ENCODE measurements around the gene ACO1. TPM values are rescaled to one million over a fixed set of nuclear protein-coding genes. Genes with fewer than 3 reads are reported as not detected.

ACO1 gene
- total RNA-seq, 5 donors from 2014 or later (not counting 1 experiment from before 2014, with no cell fraction given) = 5.2 to 8.5 (median 8.0) TPM

DNA sequence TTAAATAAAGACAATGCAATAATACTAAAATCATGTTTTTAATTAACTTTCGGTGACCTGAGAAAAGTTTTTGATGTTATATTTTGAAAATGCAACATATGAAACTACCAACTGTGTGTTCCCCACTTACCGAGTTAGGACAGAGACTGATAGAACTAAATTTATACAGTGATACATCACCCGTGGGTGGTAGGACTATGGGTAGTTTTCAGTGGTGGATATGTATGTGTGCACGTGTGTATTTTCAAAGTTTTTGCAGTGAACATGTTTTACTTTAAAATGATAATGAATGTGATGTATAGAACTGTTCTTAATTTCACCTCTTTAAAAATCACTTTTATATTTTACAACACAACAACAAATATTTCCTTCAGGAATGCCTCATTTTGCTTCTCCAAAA lies 25.0 kb upstream of the ACO1 start:
- Histone ChIP-seq H3K27ac (ENCODE audit: low read length) (no peak overlapping the region), H3K4me1 (ENCODE audit: control insufficient read depth in 1 of 2, extremely low read depth in 1 of 2, insufficient read depth in 2 of 2, low read length in 2 of 2) (no peaks in the 10 kb centered on the region), H3K4me3 (ENCODE audit: control insufficient read depth in 1 of 2, extremely low read depth in 1 of 2, low read length in 1 of 2) (no peak overlapping the region), H3K27me3 (replicated peaks in 1 of 2; ENCODE audit: control insufficient read depth in 2 of 2, extremely low read depth in 1 of 2, insufficient read depth in 2 of 2, low read length in 1 of 2) (peaks cover 0 to 4% of the 10 kb centered on the region in 2 experiments), H3K36me3 (ENCODE audit: control insufficient read depth in 2 of 2, extremely low read depth in 1 of 2, insufficient read depth in 1 of 2, low read length in 1 of 2) (no peaks in the 10 kb centered on the region), H3K9me3 (no peaks in the 10 kb centered on the region)
- H3K9me3 Mint-ChIP-seq = no peaks in the 10 kb centered on the region
- DNase-seq (no peak), ATAC-seq (replicated peaks in 1 of 4) (no peak)
- ChIA-PET CTCF (no interaction called here), POLR2A (interaction anchor here in 1 of 2 donors (0.5 kb wide), 1 partner anchor 263 kb away, joined by 6 read pairs; no protein-coding TSS in a partner anchor)
- H3K36me3 Mint-ChIP-seq = no peaks in the 10 kb centered on the region
- no peak overlapping the region for H3K4me3 Mint-ChIP-seq
- WGBS (ENCODE audit: insufficient coverage) = no CpG with 5 or more reads among the region's 4 CpGs
- no peak overlapping the region for H3K27ac Mint-ChIP-seq
- H3K27me3 Mint-ChIP-seq = peaks cover 14 to 19% of the 10 kb centered on the region in 2 donors
- H3K4me1 Mint-ChIP-seq = no peaks in the 10 kb centered on the region

DNA sequence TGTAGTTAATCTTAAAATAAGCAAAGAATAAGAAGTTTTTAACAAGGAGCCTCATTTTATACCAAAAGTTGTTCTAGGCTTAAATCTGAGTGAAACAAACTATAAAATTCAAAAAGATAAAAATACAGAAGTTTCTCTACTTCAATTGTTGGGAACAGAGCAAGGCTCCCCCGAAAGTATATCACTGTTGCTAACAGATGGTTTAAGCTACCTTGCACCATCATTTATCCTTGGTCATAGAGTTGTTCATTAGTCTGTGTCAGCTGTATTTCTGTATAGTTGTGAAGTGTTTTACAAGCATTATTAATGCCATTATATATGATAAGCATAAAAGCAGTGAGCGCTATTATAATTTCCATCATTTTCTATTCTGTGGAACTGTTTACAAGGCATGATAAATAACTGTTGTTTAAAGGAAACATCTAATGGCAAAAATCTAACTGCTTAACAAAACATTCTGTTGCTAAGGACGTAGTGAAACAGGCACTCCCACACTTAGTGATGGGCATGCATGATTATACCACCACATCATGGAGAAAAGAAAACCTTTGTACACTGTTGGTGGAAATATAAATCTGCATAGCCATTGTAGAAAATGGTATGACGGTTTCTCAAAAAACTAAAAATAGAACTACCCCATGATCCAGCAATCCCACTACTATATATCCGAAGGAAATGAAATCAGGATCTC lies 23.3 kb upstream of the ACO1 start:
- no peak overlapping the region for H3K27ac Mint-ChIP-seq
- no peaks in the 10 kb centered on the region for H3K36me3 Mint-ChIP-seq
- peaks cover 0 to 4% of the 10 kb centered on the region in 2 experiments for H3K27me3 ChIP-seq (replicated peaks in 1 of 2; ENCODE audit: control insufficient read depth in 2 of 2, extremely low read depth in 1 of 2, insufficient read depth in 2 of 2, low read length in 1 of 2)
- H3K9me3 Mint-ChIP-seq = no peaks in the 10 kb centered on the region
- no peak overlapping the region for H3K4me3 ChIP-seq (ENCODE audit: control insufficient read depth in 1 of 2, extremely low read depth in 1 of 2, low read length in 1 of 2)
- no peak overlapping the region for H3K27ac ChIP-seq (ENCODE audit: low read length)
- peaks cover 14 to 15% of the 10 kb centered on the region in 2 donors for H3K27me3 Mint-ChIP-seq
- no peaks in the 10 kb centered on the region for H3K4me1 ChIP-seq (ENCODE audit: control insufficient read depth in 1 of 2, extremely low read depth in 1 of 2, insufficient read depth in 2 of 2, low read length in 2 of 2)
- POLR2A ChIA-PET = no interaction called here
- H3K4me3 Mint-ChIP-seq = no peak overlapping the region
- no peaks in the 10 kb centered on the region for H3K9me3 ChIP-seq
- CTCF ChIA-PET = interaction anchor here in 1 of 2 donors (0.6 kb wide), 1 partner anchor 23 kb away, joined by 3 read pairs; no protein-coding TSS in a partner anchor
- ATAC-seq (replicated peaks in 1 of 4) = no peak
- H3K36me3 ChIP-seq (ENCODE audit: control insufficient read depth in 2 of 2, extremely low read depth in 1 of 2, insufficient read depth in 1 of 2, low read length in 1 of 2) = no peaks in the 10 kb centered on the region
- H3K4me1 Mint-ChIP-seq = no peaks in the 10 kb centered on the region
- WGBS (ENCODE audit: insufficient coverage) = no CpG with 5 or more reads among the region's 5 CpGs
- DNase-seq = no peak

DNA sequence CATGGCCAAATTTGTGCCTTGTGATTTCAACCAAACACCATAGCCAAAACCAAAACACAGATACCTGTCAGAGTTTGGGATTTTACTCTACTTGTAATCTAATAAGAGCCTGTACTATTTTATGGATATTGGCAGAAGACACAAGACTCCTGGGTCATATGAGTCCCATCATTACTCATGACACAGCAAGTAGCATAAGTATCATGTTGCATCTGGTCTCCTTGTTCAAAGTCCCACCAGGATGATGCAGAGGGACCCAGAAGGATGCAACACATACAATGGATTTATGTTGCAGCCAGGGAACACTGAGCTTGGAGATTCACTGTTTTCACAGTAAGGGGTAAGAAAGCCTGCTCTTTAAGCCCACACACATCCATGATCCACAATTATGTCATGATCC lies 13.2 kb upstream of the ACO1 start:
- H3K36me3 ChIP-seq (ENCODE audit: control insufficient read depth in 2 of 2, extremely low read depth in 1 of 2, insufficient read depth in 1 of 2, low read length in 1 of 2) = no peaks in the 10 kb centered on the region
- ATAC-seq (replicated peaks in 1 of 4) (no peak), DNase-seq (no peak)
- POLR2A ChIA-PET = no interaction called here
- H3K4me1 ChIP-seq (ENCODE audit: control insufficient read depth in 1 of 2, extremely low read depth in 1 of 2, insufficient read depth in 2 of 2, low read length in 2 of 2) = no peaks in the 10 kb centered on the region
- no peaks in the 10 kb centered on the region for H3K4me1 Mint-ChIP-seq
- CTCF ChIA-PET = no interaction called here
- H3K27ac Mint-ChIP-seq = no peak overlapping the region
- no peaks in the 10 kb centered on the region for H3K36me3 Mint-ChIP-seq
- no peaks in the 10 kb centered on the region for H3K9me3 ChIP-seq
- no peak overlapping the region for H3K4me3 ChIP-seq (ENCODE audit: control insufficient read depth in 1 of 2, extremely low read depth in 1 of 2, low read length in 1 of 2)
- H3K9me3 Mint-ChIP-seq = peaks cover 0 to 9% (median 4%) of the 10 kb centered on the region in 3 donors
- no peak overlapping the region for H3K27ac ChIP-seq (ENCODE audit: low read length)
- peaks cover 0 to 10% of the 10 kb centered on the region in 2 donors for H3K27me3 Mint-ChIP-seq
- H3K4me3 Mint-ChIP-seq = no peak overlapping the region
- H3K27me3 ChIP-seq (replicated peaks in 1 of 2; ENCODE audit: control insufficient read depth in 2 of 2, extremely low read depth in 1 of 2, insufficient read depth in 2 of 2, low read length in 1 of 2) = peaks cover 0 to 2% of the 10 kb centered on the region in 2 experiments

DNA sequence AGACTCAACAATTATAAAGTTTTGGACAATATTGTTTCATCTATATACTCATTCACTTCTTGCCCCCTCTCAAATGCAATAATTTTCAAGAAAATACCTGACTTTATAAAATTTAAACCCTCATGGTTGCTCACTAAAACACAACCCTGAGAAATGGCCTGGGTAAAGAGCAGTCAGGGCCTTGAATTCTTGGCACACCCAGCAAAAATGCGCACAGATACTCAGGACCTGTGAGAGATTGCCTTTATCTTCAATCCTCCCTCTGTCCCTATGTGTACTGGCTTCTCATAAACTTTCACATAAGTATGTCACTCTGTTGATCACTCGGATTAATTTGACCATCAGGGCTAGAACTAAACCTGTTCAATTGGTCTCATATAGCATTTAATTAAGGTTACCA lies 12.8 kb upstream of the ACO1 start:
- CTCF ChIA-PET = no interaction called here
- POLR2A ChIA-PET = no interaction called here
- H3K27ac Mint-ChIP-seq = no peak overlapping the region
- H3K27ac ChIP-seq (ENCODE audit: low read length) = no peak overlapping the region
- H3K27me3 ChIP-seq (replicated peaks in 1 of 2; ENCODE audit: control insufficient read depth in 2 of 2, extremely low read depth in 1 of 2, insufficient read depth in 2 of 2, low read length in 1 of 2) = peaks cover 0 to 2% of the 10 kb centered on the region in 2 experiments
- DNase-seq (no peak), ATAC-seq (replicated peaks in 1 of 4) (no peak)
- H3K4me3 ChIP-seq (ENCODE audit: control insufficient read depth in 1 of 2, extremely low read depth in 1 of 2, low read length in 1 of 2) = no peak overlapping the region
- peaks cover 0 to 10% of the 10 kb centered on the region in 2 donors for H3K27me3 Mint-ChIP-seq
- no peaks in the 10 kb centered on the region for H3K36me3 ChIP-seq (ENCODE audit: control insufficient read depth in 2 of 2, extremely low read depth in 1 of 2, insufficient read depth in 1 of 2, low read length in 1 of 2)
- no peaks in the 10 kb centered on the region for H3K36me3 Mint-ChIP-seq
- H3K4me1 ChIP-seq (ENCODE audit: control insufficient read depth in 1 of 2, extremely low read depth in 1 of 2, insufficient read depth in 2 of 2, low read length in 2 of 2) = no peaks in the 10 kb centered on the region
- no peaks in the 10 kb centered on the region for H3K9me3 ChIP-seq
- H3K4me3 Mint-ChIP-seq = no peak overlapping the region
- peaks cover 0 to 9% (median 4%) of the 10 kb centered on the region in 3 donors for H3K9me3 Mint-ChIP-seq
- H3K4me1 Mint-ChIP-seq = no peaks in the 10 kb centered on the region
- WGBS (ENCODE audit: insufficient coverage) = 83% methylated on average over 2 of the region's 2 CpGs

DNA sequence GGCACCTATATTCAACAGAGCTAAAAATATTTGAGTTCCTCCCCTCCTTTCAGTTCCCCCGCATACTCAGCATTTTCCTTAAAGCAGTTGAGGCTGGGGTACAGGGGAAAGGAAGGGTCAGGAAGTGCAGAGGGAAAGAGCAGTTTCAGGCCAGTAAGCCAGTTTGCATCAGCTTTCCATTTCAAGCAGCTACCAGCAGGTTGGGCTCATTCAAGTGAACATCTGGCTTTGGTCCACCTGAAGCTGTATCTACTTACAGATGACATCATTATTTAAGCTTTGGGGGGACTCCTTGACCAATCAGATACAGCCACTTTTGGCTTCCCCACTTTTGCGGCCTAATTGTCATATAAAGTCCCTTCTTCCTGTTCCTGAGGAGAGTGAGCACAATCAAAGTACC lies 8.2 kb upstream of the ACO1 start:
- H3K4me1 Mint-ChIP-seq = peaks cover 8 to 9% (median 8%) of the 10 kb centered on the region in 3 donors
- H3K9me3 Mint-ChIP-seq = no peaks in the 10 kb centered on the region
- WGBS (ENCODE audit: insufficient coverage) = no CpG with 5 or more reads among the region's 2 CpGs
- ChIA-PET POLR2A (no interaction called here), CTCF (interaction anchor here (0.6 to 7.2 kb wide), 7 partner anchors 56 to 1072 kb away, joined by 3 to 338 read pairs (median 5); no protein-coding TSS in a partner anchor)
- no peak overlapping the region for H3K4me3 Mint-ChIP-seq
- Histone ChIP-seq H3K4me3 (ENCODE audit: control insufficient read depth in 1 of 2, extremely low read depth in 1 of 2, low read length in 1 of 2) (no peak overlapping the region), H3K27ac (ENCODE audit: low read length) (no peak overlapping the region), H3K27me3 (replicated peaks in 1 of 2; ENCODE audit: control insufficient read depth in 2 of 2, extremely low read depth in 1 of 2, insufficient read depth in 2 of 2, low read length in 1 of 2) (peaks cover 2 to 5% of the 10 kb centered on the region in 2 experiments), H3K4me1 (ENCODE audit: control insufficient read depth in 1 of 2, extremely low read depth in 1 of 2, insufficient read depth in 2 of 2, low read length in 2 of 2) (peaks cover 0 to 2% of the 10 kb centered on the region in 2 experiments), H3K36me3 (ENCODE audit: control insufficient read depth in 2 of 2, extremely low read depth in 1 of 2, insufficient read depth in 1 of 2, low read length in 1 of 2) (no peaks in the 10 kb centered on the region), H3K9me3 (no peaks in the 10 kb centered on the region)
- DNase-seq = no peak
- no peak overlapping the region for H3K27ac Mint-ChIP-seq
- no peak for ATAC-seq (replicated peaks in 1 of 4)
- H3K36me3 Mint-ChIP-seq = no peaks in the 10 kb centered on the region
- peaks cover 0 to 10% of the 10 kb centered on the region in 2 donors for H3K27me3 Mint-ChIP-seq

DNA sequence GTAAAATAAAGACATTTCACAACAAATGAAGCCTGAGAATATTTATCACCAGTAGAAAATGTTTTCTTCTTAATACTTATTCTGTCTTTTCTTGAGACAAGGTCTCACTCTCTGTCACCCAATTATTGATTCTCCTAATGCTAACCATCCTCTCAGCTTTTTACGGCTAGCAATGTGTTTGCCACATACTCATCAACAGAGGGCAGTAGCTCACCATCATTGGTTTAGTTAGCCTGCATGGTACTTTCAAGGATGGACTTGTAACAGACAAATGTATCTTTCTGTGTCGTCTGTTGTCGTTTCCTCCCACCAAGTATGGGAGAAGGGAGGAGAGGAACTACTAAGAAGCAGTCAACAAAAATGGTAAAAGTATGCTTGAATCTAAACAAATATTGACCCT lies 5.9 kb upstream of the ACO1 start:
- Histone ChIP-seq H3K27ac (ENCODE audit: low read length) (no peak overlapping the region), H3K36me3 (ENCODE audit: control insufficient read depth in 2 of 2, extremely low read depth in 1 of 2, insufficient read depth in 1 of 2, low read length in 1 of 2) (no peaks in the 10 kb centered on the region), H3K27me3 (replicated peaks in 1 of 2; ENCODE audit: control insufficient read depth in 2 of 2, extremely low read depth in 1 of 2, insufficient read depth in 2 of 2, low read length in 1 of 2) (peaks cover 5 to 9% of the 10 kb centered on the region in 2 experiments), H3K4me1 (ENCODE audit: control insufficient read depth in 1 of 2, extremely low read depth in 1 of 2, insufficient read depth in 2 of 2, low read length in 2 of 2) (peaks cover 0 to 3% of the 10 kb centered on the region in 2 experiments), H3K4me3 (ENCODE audit: control insufficient read depth in 1 of 2, extremely low read depth in 1 of 2, low read length in 1 of 2) (no peak overlapping the region), H3K9me3 (no peaks in the 10 kb centered on the region)
- Mint-ChIP-seq H3K9me3 (no peaks in the 10 kb centered on the region), H3K4me3 (no peak overlapping the region), H3K27me3 (peaks cover 10 to 11% of the 10 kb centered on the region in 2 donors), H3K36me3 (no peaks in the 10 kb centered on the region), H3K27ac (peak overlapping the region; percentile 23 to 25), H3K4me1 (peaks cover 10 to 11% (median 10%) of the 10 kb centered on the region in 3 donors)
- ATAC-seq (replicated peaks in 1 of 4) = peak; percentile 70 to 86 (median 78)
- CTCF ChIA-PET = interaction anchor here (0.5 to 7.2 kb wide), 49 partner anchors 9 to 615 kb away, joined by 3 to 338 read pairs (median 5); partner anchors contain the start of genes NDUFB6 (in 2 of the 2) and RIGI (in 2 of the 2)
- DNase-seq = peak in 23 of 35 experiments; percentile 7 to 84 (median 21)
- WGBS (ENCODE audit: insufficient coverage) = 0% methylated on average over 1 of the region's 3 CpGs
- POLR2A ChIA-PET = interaction anchor here in 1 of 2 donors (2.2 kb wide), 1 partner anchor 202 kb away, joined by 7 read pairs; no protein-coding TSS in a partner anchor
